Peyer's patch (tissue), 4 donors: ENCODE results near the gene SLC39A11. TPM values are rescaled to one million over a fixed set of nuclear protein-coding genes. Genes with fewer than 3 reads are reported as not detected.
"Not testable (repeated sequence)": the region's sequence is repeated elsewhere in the genome, so short reads cannot be mapped to it uniquely, and the experiment has no call there.

Experiments
- DNase-seq, 3 donors: peaks; one replicate each; pipeline ENCODE4 v3.0.0-alpha.2; 2017 to 2019
- H3K27ac ChIP-seq, 4 donors: fragments of 200-600 bp; sonication (generic); one replicate each; pipeline ENCODE4 v1.5.1; 2016 to 2019
- H3K27me3 ChIP-seq, 2 donors: fragments of 200-600 bp; sonication (generic); one replicate each; pipeline ENCODE4 v1.5.1; 2019
- H3K36me3 ChIP-seq, 3 donors: fragments of 200-600 bp; sonication (generic); one replicate each; pipeline ENCODE4 v1.5.1; 2016 to 2019
- H3K4me1 ChIP-seq, 4 donors: fragments of 200-600 bp; sonication (generic); one replicate each; pipeline ENCODE4 v1.5.1; 2016 to 2019
- H3K4me3 ChIP-seq, 4 donors: fragments of 200-600 bp; sonication (generic); 1 replicate in 3 of 4; 2 replicates in 1 of 4; pipeline ENCODE4 v1.5.1; 2016 to 2019; ENCODE audit warnings: mild to moderate bottlenecking in 1 of 4
- H3K9me3 ChIP-seq, 4 donors: fragments of 200-600 bp; sonication (generic); one replicate each; pipeline ENCODE4 v1.5.1; 2016 to 2019; ENCODE audit warnings: mild to moderate bottlenecking in 1 of 4
- CTCF ChIP-seq, 6 experiments: fragments of 450-650 bp in 4 of 6; fragments of 200-600 bp in 2 of 6; sonication (generic) in 1 of 6; IDR thresholded peaks; one replicate each; pipeline ENCODE4 v1.5.1; 2017 to 2019; ENCODE audit warnings: antibody characterized with exemption in 6 of 6, mild to moderate bottlenecking in 3 of 6, moderate library complexity in 1 of 6
- POLR2A ChIP-seq, 2 donors: fragments of 450-650 bp; IDR thresholded peaks; one replicate each; pipeline ENCODE4 v1.5.1; 2017; ENCODE audit warnings: antibody characterized with exemption in 2 of 2, mild to moderate bottlenecking in 2 of 2, moderate library complexity in 2 of 2
- total RNA-seq, 4 donors: library from RNA; depleted of rRNA; stranded (reverse); fragments of >200 nt; gene quantifications; one replicate each; pipeline ENCODE4 v1.1.0, GENCODE V29; 2016

Gene SLC39A11
- total RNA-seq, 4 donors from 2014 or later = 39.9 to 91.6 (median 45.7) TPM

GRCh38 chr17:72998343-72998742 is 94.1 kb downstream of the SLC39A11 start:
- Histone ChIP-seq H3K4me1 (no peaks in the 10 kb centered on the region), H3K27ac (no peak overlapping the region), H3K36me3 (no peaks in the 10 kb centered on the region), H3K27me3 (no peaks in the 10 kb centered on the region), H3K9me3 (no peaks in the 10 kb centered on the region), H3K4me3 (no peak overlapping the region)
- no peak for DNase-seq
- TF ChIP-seq POLR2A (IDR thresholded peaks at IDR 0.05) = no peak
- no peak for TF ChIP-seq CTCF (IDR thresholded peaks at IDR 0.05)

GRCh38 chr17:72997559-72997958 is 94.9 kb downstream of the SLC39A11 start:
- TF ChIP-seq CTCF (IDR thresholded peaks at IDR 0.05) (no peak), POLR2A (IDR thresholded peaks at IDR 0.05) (no peak)
- no peaks in the 10 kb centered on the region for H3K27me3 ChIP-seq
- no peaks in the 10 kb centered on the region for H3K4me1 ChIP-seq
- no peak overlapping the region for H3K27ac ChIP-seq
- H3K9me3 ChIP-seq = no peaks in the 10 kb centered on the region
- no peak overlapping the region for H3K4me3 ChIP-seq
- H3K36me3 ChIP-seq = no peaks in the 10 kb centered on the region
- no peak for DNase-seq

GRCh38 chr17:72996791-72997190 is 95.7 kb downstream of the SLC39A11 start:
- TF ChIP-seq POLR2A (IDR thresholded peaks at IDR 0.05) (no peak), CTCF (IDR thresholded peaks at IDR 0.05) (no peak)
- Histone ChIP-seq H3K36me3 (no peaks in the 10 kb centered on the region), H3K4me3 (no peak overlapping the region), H3K9me3 (no peaks in the 10 kb centered on the region), H3K4me1 (no peaks in the 10 kb centered on the region), H3K27me3 (no peaks in the 10 kb centered on the region), H3K27ac (no peak overlapping the region)
- DNase-seq = no peak

GRCh38 chr17:72995008-72995656 is 97.4 kb downstream of the SLC39A11 start:
- Histone ChIP-seq H3K9me3 (no peaks in the 10 kb centered on the region), H3K4me1 (no peaks in the 10 kb centered on the region), H3K36me3 (no peaks in the 10 kb centered on the region), H3K27me3 (no peaks in the 10 kb centered on the region), H3K4me3 (no peak overlapping the region), H3K27ac (no peak overlapping the region)
- TF ChIP-seq POLR2A (IDR thresholded peaks at IDR 0.05) (no peak), CTCF (IDR thresholded peaks at IDR 0.05) (no peak)
- DNase-seq = no peak

GRCh38 chr17:72992783-72993467 is 99.6 kb downstream of the SLC39A11 start:
- DNase-seq, H3K9me3 ChIP-seq, H3K27ac ChIP-seq, H3K27me3 ChIP-seq, H3K4me1 ChIP-seq, H3K4me3 ChIP-seq, H3K36me3 ChIP-seq: not testable (repeated sequence)

- Histone ChIP-seq H3K27me3 (no peaks in the 10 kb centered on the region), H3K4me1 (no peaks in the 10 kb centered on the region), H3K27ac (no peak overlapping the region), H3K9me3 (no peaks in the 10 kb centered on the region), H3K36me3 (no peaks in the 10 kb centered on the region), H3K4me3 (no peak overlapping the region)
- TF ChIP-seq CTCF (IDR thresholded peaks at IDR 0.05) (no peak), POLR2A (IDR thresholded peaks at IDR 0.05) (no peak)
- DNase-seq = no peak
These were observed 100.8 kb downstream of the SLC39A11 start for GRCh38 chr17:72991651-72992050.
